HEK293 (cell line): ENCODE data around the gene MN1.

Experiments
- CTCF ChIA-PET: fragments of 350-600 bp; formaldehyde crosslinking; extraction: SDS; loops from one replicate; lab custom pipeline; 2021; ENCODE audit warnings: antibody characterized with exemption; lab: Yijun Ruan, JAX
- POLR2A ChIA-PET: fragments of 300-600 bp; formaldehyde crosslinking; extraction: SDS; loops from one replicate; lab custom pipeline; 2020; ENCODE audit warnings: antibody characterized with exemption, inconsistent platforms; lab: Yijun Ruan, JAX
- H3K27ac ChIP-seq: fragments of 200-500 bp; sonication (Bioruptor generic); 2 replicates; pipeline ENCODE4 v1.5.1; 2014; ENCODE audit warnings: low read depth, low read length, control low read depth, inconsistent platforms; ENCODE audit errors: extremely low read depth
- H3K36me3 ChIP-seq, 2 experiments: fragments of 200-500 bp in 1 of 2; sonication (Bioruptor generic) in 1 of 2; 1 replicate in 1 of 2; 2 replicates in 1 of 2; pipeline ENCODE4 v1.5.1; 2014 to 2017; ENCODE audit warnings: inconsistent platforms in 2 of 2, low read length in 2 of 2; ENCODE audit not compliant: control insufficient read depth in 2 of 2, insufficient read depth in 1 of 2
- H3K4me1 ChIP-seq: fragments of 200-500 bp; sonication (Bioruptor generic); 2 replicates; pipeline ENCODE4 v1.5.1; 2014; ENCODE audit warnings: mild to moderate bottlenecking, low read length, inconsistent platforms; ENCODE audit not compliant: control insufficient read depth, insufficient read depth
- H3K4me3 ChIP-seq: 2 replicates; pipeline ENCODE4 v1.5.1; 2011; ENCODE audit warnings: low read depth, mild to moderate bottlenecking, control low read depth, low read length, moderate library complexity
- H3K9me3 ChIP-seq: fragments of 200-500 bp; sonication (Bioruptor generic); 2 replicates; pipeline ENCODE4 v1.5.1; 2014; ENCODE audit warnings: low read depth, low read length, inconsistent platforms; ENCODE audit not compliant: control insufficient read depth, insufficient read depth
- GLIS1 ChIP-seq: fragments of 450-650 bp; formaldehyde crosslinking; IDR thresholded peaks from 2 replicates; pipeline ENCODE4 v1.5.1; 2016; ENCODE audit warnings: missing biosample characterization, missing genetic modification characterization
- PRDM10 ChIP-seq: fragments of 450-650 bp; formaldehyde crosslinking; IDR thresholded peaks from 2 replicates; pipeline ENCODE4 v1.5.1; 2016; ENCODE audit warnings: missing biosample characterization, missing genetic modification characterization
- PRDM4 ChIP-seq: fragments of 450-650 bp; formaldehyde crosslinking; IDR thresholded peaks from 2 replicates; pipeline ENCODE4 v1.5.1; 2017; ENCODE audit warnings: missing biosample characterization, missing genetic modification characterization
- PRDM6 ChIP-seq: fragments of 450-650 bp; formaldehyde crosslinking; IDR thresholded peaks from 2 replicates; pipeline ENCODE4 v1.5.1; 2017; ENCODE audit warnings: missing biosample characterization, missing genetic modification characterization
- SP7 ChIP-seq: fragments of 450-650 bp; formaldehyde crosslinking; IDR thresholded peaks from 2 replicates; pipeline ENCODE4 v1.5.1; 2016; ENCODE audit warnings: missing biosample characterization, missing genetic modification characterization
- ZBTB20 ChIP-seq: fragments of 450-650 bp; formaldehyde crosslinking; IDR thresholded peaks from 2 replicates; pipeline ENCODE4 v1.5.1; 2016; ENCODE audit warnings: missing biosample characterization, missing genetic modification characterization
- ZBTB6 ChIP-seq: fragments of 450-650 bp; formaldehyde crosslinking; IDR thresholded peaks from 2 replicates; pipeline ENCODE4 v1.5.1; 2017; ENCODE audit warnings: missing biosample characterization, missing genetic modification characterization
- ZNF335 ChIP-seq: fragments of 450-650 bp; formaldehyde crosslinking; conservative IDR thresholded peaks from 2 replicates; pipeline ENCODE4 v1.5.1; 2016; ENCODE audit warnings: missing biosample characterization, missing genetic modification characterization
- ZNF341 ChIP-seq: fragments of 450-650 bp; formaldehyde crosslinking; IDR thresholded peaks from 2 replicates; pipeline ENCODE4; 2016; ENCODE audit warnings: low read depth, missing biosample characterization, missing genetic modification characterization
- ZNF529 ChIP-seq: fragments of 450-650 bp; formaldehyde crosslinking; IDR thresholded peaks from 2 replicates; pipeline ENCODE4 v1.5.1; 2017; ENCODE audit warnings: missing genetic modification characterization, missing biosample characterization; ENCODE audit not compliant: insufficient replicate concordance
- ZNF677 ChIP-seq: fragments of 450-650 bp; IDR thresholded peaks from 2 replicates; pipeline ENCODE4 v1.5.0; 2018; ENCODE audit warnings: missing biosample characterization, mild to moderate bottlenecking, missing genetic modification characterization, moderate library complexity

Gene MN1

GRCh38 chr22:27776650-27776958, 25.0 kb downstream of the MN1 start:
- H3K4me1 ChIP-seq, result 0 out of 2 replicates have a peak, but pooled peaks cover 4% of the 10 kb centered on the region
- TF ChIP-seq PRDM10 (tag by site-specific recombination), result 0 out of 2 replicates have a peak, but pooled peaks have one; percentile 7
- TF ChIP-seq PRDM4, result no peak
- no peak overlapping the region for H3K27ac ChIP-seq
- H3K9me3 ChIP-seq, result no peaks in the 10 kb centered on the region
- ChIA-PET CTCF (no interaction called here), POLR2A (no interaction called here)
- peaks cover 0 to 5% of the 10 kb centered on the region in 2 experiments; a peak in 1 of 3 replicates for H3K36me3 ChIP-seq
- no peak overlapping the region for H3K4me3 ChIP-seq

GRCh38 chr22:27775758-27776649, 25.6 kb downstream of the MN1 start:
- Histone ChIP-seq H3K4me1 (0 out of 2 replicates have a peak, but pooled peaks cover 4% of the 10 kb centered on the region), H3K36me3 (peaks cover 0 to 5% of the 10 kb centered on the region in 2 experiments; a peak in 1 of 3 replicates), H3K4me3 (no peak overlapping the region), H3K27ac (no peak overlapping the region), H3K9me3 (no peaks in the 10 kb centered on the region)
- ChIA-PET CTCF (no interaction called here), POLR2A (no interaction called here)
- peak; percentile 57 for TF ChIP-seq PRDM6
- TF ChIP-seq SP7 (tag by site-specific recombination), result peak; percentile 48
- TF ChIP-seq GLIS1 (tag by site-specific recombination), result peak; percentile 50
- no peak for TF ChIP-seq ZBTB6 (tag by site-specific recombination)
- peak; percentile 87 for TF ChIP-seq ZBTB20 (tag by site-specific recombination)
- TF ChIP-seq ZNF677 (tag by site-specific recombination), result no peak
- TF ChIP-seq ZNF335 (tag by site-specific recombination), result no peak
- no peak for TF ChIP-seq ZNF529 (tag by site-specific recombination)
- peak; percentile 44 for TF ChIP-seq ZNF341 (tag by site-specific recombination)
